Measurements from ENCODE around the gene MRPL10.
A peak's percentile ranks its signal among the peaks of the same experiment; 100 is the strongest.

The MRPL10 gene

GRCh38 chr17:47845716-47846075, 14.4 kb upstream of the MRPL10 start:
- TF ChIP-seq CTCF (IDR thresholded peaks at IDR 0.05), result no peak
- DNase-seq (ENCODE audit: low spot score), result no peak
- Histone ChIP-seq H3K4me3 (no peak overlapping the region), H3K27ac (no peak overlapping the region)

- no peak for DNase-seq (ENCODE audit: low spot score)
- no peak for TF ChIP-seq CTCF (IDR thresholded peaks at IDR 0.05)
- no peak overlapping the region for H3K4me3 ChIP-seq
- no peak overlapping the region for H3K27ac ChIP-seq
Observed at GRCh38 chr17:47844814-47845715, 13.7 kb upstream of the MRPL10 start.

- DNase-seq (ENCODE audit: low spot score), result no peak
- TF ChIP-seq CTCF (IDR thresholded peaks at IDR 0.05), result no peak
- no peak overlapping the region for H3K27ac ChIP-seq
- H3K4me3 ChIP-seq, result no peak overlapping the region
Observed at GRCh38 chr17:47844227-47844626, 12.9 kb upstream of the MRPL10 start.

GRCh38 chr17:47843391-47843730, 12.0 kb upstream of the MRPL10 start:
- no peak overlapping the region for H3K4me3 ChIP-seq
- DNase-seq (ENCODE audit: low spot score), result no peak
- H3K27ac ChIP-seq, result no peak overlapping the region
- TF ChIP-seq CTCF (IDR thresholded peaks at IDR 0.05), result no peak

- no peak for TF ChIP-seq CTCF (IDR thresholded peaks at IDR 0.05)
- peak overlapping the region; percentile 69 to 70 for H3K27ac ChIP-seq
- DNase-seq (ENCODE audit: low spot score), result no peak
- H3K4me3 ChIP-seq, result peak overlapping the region; percentile 92
Observed at GRCh38 chr17:47841488-47842291, 10.3 kb upstream of the MRPL10 start.

GRCh38 chr17:47840742-47841487, 9.6 kb upstream of the MRPL10 start, which contains the start of gene SCRN2:
TSS of gene SCRN2 (minus strand) at chr17:47841273. CDS start at chr17:47840843, 430 bp downstream.
- Histone ChIP-seq H3K4me3 (peak within 1 kb of the TSS; percentile 92), H3K27ac (peak within 1 kb of the TSS; percentile 69 to 70)
- peak; percentile 92 for DNase-seq (ENCODE audit: low spot score)
- peak; percentile 98 for TF ChIP-seq CTCF (IDR thresholded peaks at IDR 0.05)

All from coronary artery (tissue), 2 donors.